SH-SY5Y (cell line): ENCODE measurements around the gene C19orf67.

ENCODE experiments used
- GATA2 ChIP-seq: IDR thresholded peaks from 2 replicates; pipeline ENCODE4 v1.6.1; 2011; ENCODE audit warnings: mild to moderate bottlenecking, low read depth, low read length
- GATA3 ChIP-seq: IDR thresholded peaks from 2 replicates; pipeline ENCODE4 v1.6.1; 2011; ENCODE audit warnings: low read depth, mild to moderate bottlenecking, low read length, moderate library complexity

DNA sequence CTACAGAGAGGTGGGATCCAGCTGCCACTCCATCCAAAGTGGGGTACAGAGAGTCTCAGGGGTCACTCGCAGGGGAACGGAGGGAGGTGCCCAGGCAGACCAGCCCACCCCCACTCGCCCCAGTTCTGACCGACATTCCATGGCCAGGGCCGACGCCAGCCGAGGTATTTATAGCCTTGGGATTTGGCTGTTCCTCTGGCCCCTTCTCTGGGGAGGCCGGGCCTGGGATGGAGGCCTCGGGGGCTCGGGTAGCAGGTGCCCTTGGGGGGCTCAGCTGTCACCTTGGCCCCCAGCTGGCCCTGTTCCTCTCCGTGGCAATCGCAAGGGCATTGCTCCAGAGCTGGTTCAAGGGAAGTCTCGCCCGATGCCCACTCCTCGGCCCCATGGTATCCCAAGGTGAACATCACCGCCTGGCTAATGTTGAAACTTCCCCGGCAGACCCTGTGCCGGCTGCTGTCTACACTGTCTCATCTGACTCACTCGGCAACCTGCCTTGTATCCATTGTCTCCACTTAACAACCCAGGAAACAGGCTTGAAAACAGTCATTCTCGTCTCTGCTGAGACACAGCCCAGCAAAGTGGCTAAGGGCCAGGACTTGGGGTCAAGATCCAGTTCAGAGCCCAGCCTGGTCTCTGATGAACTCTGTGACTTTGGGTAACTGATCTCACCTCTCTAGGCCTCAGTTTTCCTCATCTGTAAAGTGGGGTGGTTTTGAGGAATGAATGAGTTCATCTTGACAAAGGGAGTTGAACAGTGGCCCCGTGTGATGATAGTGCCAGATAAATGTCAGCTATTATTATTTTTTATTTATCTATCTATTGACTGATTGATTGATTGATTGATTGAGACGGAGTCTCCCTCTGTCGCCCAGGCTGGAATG is 22.2 kb upstream of the C19orf67 start:
- TF ChIP-seq GATA2 (no peak), GATA3 (no peak)
